Stromal cell of bone marrow (primary cell): ENCODE results near the gene PPP1R16B.
"Not testable (repeated sequence)": the region's sequence is repeated elsewhere in the genome, so short reads cannot be mapped to it uniquely, and the experiment has no call there.

Source experiments
- DNase-seq: peaks from one replicate; pipeline ENCODE4 v3.0.0-alpha.2; 2012; ENCODE audit warnings: low read depth

The PPP1R16B gene

GRCh38 chr20:38791940-38792339 is 13.6 kb upstream of the PPP1R16B start:
- DNase-seq = no peak

- DNase-seq = not testable (repeated sequence)
Measured at GRCh38 chr20:38794057-38794456, 11.4 kb upstream of the PPP1R16B start.

- DNase-seq = no peak
Measured at GRCh38 chr20:38798266-38798665, 7.2 kb upstream of the PPP1R16B start.

- no peak for DNase-seq
Measured at GRCh38 chr20:38799203-38799602, 6.3 kb upstream of the PPP1R16B start.

- DNase-seq = no peak
Measured at GRCh38 chr20:38800882-38801281, 4.6 kb upstream of the PPP1R16B start.

GRCh38 chr20:38804221-38804620 is 1.3 kb upstream of the PPP1R16B start:
- DNase-seq = no peak

- DNase-seq = no peak
Measured at GRCh38 chr20:38804682-38805501, 605 bp upstream of the PPP1R16B start.

- no peak for DNase-seq
Measured at GRCh38 chr20:38805958-38806854, 709 bp downstream of the PPP1R16B start.

GRCh38 chr20:38806855-38807655 is 1.6 kb downstream of the PPP1R16B start:
- no peak for DNase-seq

- DNase-seq = no peak
Measured at GRCh38 chr20:38809942-38810341, 4.4 kb downstream of the PPP1R16B start.

- DNase-seq = no peak
Measured at GRCh38 chr20:38810926-38811630, 5.6 kb downstream of the PPP1R16B start.

- DNase-seq = no peak
Measured at GRCh38 chr20:38811769-38812168, 6.3 kb downstream of the PPP1R16B start.

GRCh38 chr20:38812182-38812581 is 6.7 kb downstream of the PPP1R16B start:
- DNase-seq = no peak

GRCh38 chr20:38812709-38813573 is 7.4 kb downstream of the PPP1R16B start:
- DNase-seq = no peak

- DNase-seq = not testable (repeated sequence)
Measured at GRCh38 chr20:38813574-38813962, 8.1 kb downstream of the PPP1R16B start.

- no peak for DNase-seq
Measured at GRCh38 chr20:38815446-38815845, 9.9 kb downstream of the PPP1R16B start.

GRCh38 chr20:38818113-38819065 is 12.9 kb downstream of the PPP1R16B start:
- DNase-seq = no peak

GRCh38 chr20:38825571-38825900 is 20.0 kb downstream of the PPP1R16B start:
- no peak for DNase-seq

- DNase-seq = peak; percentile 21
Measured at GRCh38 chr20:38825901-38826625, 20.6 kb downstream of the PPP1R16B start.
